Activated gamma-delta T cell (primary cell): ENCODE measurements around the gene GJB2.

Experiments
- DNase-seq: peaks from one replicate; lab custom pipeline; 2025; lab: John Stamatoyannopoulos, UW
- total RNA-seq, 2 donors: gene quantifications; one replicate each; lab custom pipeline; 2026; lab: John Stamatoyannopoulos, UW

The GJB2 gene
- 0.31 to 0.52 reads per million in 2 donors for total RNA-seq

GRCh38 chr13:20192836-20193161 is at the start of gene GJB2:
Gene GJB2, minus strand, starts transcription at chr13:20192938. Its CDS starts 3,357 bp downstream, at chr13:20189581.
- no peak for DNase-seq

- no peak for DNase-seq
These were observed 48.9 kb upstream of the GJB2 start for GRCh38 chr13:20241593-20241992.

- DNase-seq = no peak
These were observed 47.0 kb upstream of the GJB2 start for GRCh38 chr13:20239748-20240147.

DNA sequence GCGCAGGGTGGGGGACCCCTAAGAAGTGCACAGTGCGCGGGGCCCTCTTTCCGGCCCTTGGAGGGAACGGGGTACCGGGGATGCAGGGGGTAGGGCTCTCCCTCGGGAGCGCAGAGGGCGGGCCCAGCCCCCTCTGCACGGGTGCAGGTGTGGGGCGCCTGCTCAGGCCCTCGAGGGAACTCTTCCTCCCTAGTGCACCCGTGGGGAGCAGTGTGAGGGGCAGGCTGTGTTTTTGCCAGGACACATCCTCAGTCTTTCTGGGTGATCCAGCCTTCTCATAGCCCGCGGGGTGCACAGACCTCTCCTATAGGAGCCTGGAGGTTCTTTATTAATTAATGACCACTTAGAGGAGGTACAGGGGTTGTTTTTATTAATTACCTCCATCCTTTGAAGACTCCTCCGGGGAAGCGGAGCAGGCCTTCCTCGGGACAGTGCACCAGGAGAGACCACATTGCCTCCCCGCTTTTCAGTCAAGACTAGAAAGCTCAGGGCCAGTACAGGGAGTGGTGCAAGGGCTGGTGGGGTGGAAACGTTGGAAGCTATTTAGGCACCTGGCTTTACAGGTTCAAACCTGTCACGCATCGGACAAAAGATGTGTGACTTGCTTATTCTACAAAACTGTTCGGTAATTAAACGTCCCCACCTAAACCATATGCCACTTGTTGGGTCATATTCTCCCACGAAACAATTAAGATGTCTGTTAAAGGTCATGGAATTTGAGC is 40.0 kb upstream of the GJB2 start:
- no peak for DNase-seq

DNA sequence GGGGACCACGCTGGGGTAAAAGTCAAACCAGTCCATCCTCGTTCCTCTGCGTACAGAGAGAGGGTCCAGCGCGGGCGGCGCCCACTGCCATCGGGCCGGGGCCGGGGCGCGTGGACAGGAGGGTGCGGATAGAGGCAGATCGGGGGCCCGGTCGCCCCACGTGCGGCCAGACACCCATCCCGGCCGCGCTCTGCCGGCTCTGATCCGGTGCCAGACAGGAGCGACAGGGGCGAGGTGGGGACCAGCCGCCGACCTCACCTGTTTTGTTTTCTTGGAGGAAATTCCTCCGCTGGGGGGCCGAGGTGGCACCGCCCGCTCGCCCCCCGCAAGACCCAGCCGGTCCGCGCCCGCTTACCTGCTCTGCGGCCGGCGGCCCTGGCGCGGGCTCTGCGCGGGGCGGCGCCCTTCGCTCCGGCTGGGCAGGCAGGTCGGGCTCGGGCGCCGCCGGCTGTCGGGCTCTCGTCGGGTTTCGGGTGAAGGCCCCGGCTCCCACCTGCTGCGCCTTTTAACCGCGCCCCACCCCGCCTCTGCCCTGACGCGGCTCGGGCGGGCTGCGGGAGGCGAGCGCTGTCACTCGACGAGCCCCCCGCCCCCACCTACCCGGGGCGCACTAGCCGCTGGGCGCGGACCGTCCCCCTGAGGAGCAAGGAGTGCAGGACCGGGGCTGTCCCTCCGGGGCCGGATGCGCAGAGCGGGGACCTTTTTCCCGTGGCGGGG is 39.3 kb upstream of the GJB2 start, which contains the start of gene GJB6:
Gene GJB6, minus strand, starts transcription at position 481 of the 717 bp plus-strand sequence. CDS start 8,839 bp downstream, outside the sequence.
- DNase-seq = no peak

GRCh38 chr13:20230913-20231838 is 38.4 kb upstream of the GJB2 start:
- no peak for DNase-seq

- DNase-seq = no peak
These were observed 35.0 kb upstream of the GJB2 start for GRCh38 chr13:20227730-20228129.

DNA sequence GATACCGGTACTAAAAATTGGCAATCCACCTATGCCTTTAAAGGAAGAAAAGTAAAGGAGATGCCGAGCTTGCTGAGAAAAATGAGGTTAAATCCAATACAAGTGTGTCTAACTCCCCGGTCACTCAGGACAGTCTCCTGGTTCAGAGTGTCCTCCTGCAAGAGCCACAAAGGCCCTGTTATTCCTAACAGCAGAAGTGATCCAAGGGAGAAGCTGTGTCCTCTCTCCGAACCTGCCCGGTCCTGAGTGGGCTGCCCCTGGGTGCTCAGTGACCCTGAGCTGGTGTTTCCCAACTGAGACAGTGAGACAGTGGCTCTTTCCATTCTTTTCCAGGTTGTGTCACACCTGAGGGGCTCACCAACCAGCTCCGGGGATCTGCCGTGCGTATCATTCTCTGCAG is 34.5 kb upstream of the GJB2 start:
- DNase-seq = no peak

DNA sequence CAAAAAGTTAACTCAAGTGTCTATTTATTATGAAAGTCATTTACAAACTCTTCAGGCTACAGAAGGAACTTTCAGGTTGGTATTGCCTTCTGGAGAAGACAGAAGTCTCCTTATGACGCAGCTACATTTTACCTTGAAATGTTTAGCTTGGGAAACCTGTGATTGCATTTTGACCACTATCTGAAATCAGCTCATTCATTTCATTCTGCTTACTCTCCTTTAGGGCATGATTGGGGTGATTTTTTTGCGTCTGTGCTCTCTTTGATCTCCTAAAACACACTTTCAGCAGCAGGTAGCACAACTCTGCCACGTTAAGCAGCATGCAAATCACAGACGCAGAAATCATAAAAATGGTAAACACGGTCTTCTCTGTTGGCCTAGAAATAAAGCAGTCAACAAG is 29.8 kb upstream of the GJB2 start:
- DNase-seq = no peak

GRCh38 chr13:20221772-20222171 is 29.0 kb upstream of the GJB2 start:
- no peak for DNase-seq

- no peak for DNase-seq
These were observed 26.8 kb upstream of the GJB2 start for GRCh38 chr13:20219577-20219976.

DNA sequence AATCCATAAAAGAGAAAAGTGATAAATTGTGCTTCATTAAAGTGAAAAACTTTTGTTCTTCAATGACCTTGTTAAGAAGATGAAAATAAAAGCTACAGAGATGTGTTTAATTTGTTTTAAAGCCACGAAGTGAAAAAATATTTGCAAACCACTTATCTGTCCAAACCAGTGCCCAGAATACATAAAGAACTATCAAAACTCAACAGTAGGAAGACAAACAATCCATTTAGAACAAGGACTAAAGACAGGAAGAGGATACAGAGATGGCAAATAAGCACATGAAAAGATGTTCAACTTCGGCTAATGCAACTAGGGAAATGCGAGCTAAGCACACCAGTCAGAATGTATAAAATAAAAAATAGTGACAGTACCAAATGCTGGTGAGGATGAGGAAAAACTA is 24.4 kb upstream of the GJB2 start:
- DNase-seq = no peak

- no peak for DNase-seq
These were observed 17.2 kb upstream of the GJB2 start for GRCh38 chr13:20209948-20210347.

GRCh38 chr13:20206698-20207235 is 14.0 kb upstream of the GJB2 start:
- DNase-seq = no peak

DNA sequence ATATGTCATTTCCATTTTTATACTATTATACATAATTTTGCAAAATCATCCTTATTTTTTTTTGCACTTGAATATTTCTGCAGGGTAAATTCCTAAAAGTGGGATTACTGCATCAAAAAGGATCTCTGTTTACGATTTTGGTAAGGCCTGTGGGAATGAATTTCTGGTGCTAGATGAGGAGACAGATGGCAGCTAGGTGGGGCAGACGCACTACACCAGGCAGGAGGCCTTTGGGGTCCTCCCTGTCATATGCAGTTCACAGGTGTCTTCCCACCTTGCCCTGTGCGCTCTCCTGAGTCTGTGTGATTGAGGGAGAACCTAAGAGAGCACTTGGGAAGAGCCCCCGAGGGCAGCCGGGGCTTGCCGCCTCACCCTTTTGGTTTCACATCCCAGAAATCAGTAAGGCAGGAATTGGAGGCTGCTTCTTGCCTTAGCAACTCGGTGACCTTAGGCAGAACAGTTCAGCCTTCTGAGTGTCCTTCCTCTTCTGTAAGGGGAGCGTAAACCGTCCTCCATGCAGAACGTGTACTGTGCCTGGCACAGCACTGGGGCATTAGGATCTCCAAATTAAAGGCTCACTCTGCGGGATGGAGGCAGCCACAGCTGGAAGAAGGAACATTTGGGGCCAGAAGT is 13.4 kb upstream of the GJB2 start:
- DNase-seq = no peak

DNA sequence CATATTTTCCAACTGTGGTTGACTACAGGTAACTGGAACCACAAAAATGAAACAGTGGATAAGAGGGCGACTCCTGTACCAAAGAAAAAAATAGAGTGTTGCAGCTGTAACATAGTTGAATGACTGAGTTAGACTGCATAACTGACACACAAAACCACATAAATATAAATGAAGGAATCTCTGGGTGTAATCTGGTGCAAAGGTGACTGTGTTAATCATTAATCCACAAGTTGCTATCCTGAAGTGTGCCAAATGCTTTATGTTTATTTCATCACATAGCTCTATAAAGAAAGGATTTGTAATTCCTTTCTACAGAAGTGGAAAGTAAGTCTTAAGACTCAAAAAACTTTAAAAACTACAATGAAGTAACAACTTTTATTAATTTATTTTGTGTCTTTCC is 6.0 kb upstream of the GJB2 start:
- no peak for DNase-seq

GRCh38 chr13:20197361-20197834 is 4.7 kb upstream of the GJB2 start:
- DNase-seq = no peak

- DNase-seq = no peak
These were observed 3.1 kb upstream of the GJB2 start for GRCh38 chr13:20195801-20196200.

- DNase-seq = no peak
These were observed 1.3 kb upstream of the GJB2 start for GRCh38 chr13:20193907-20194631.

DNA sequence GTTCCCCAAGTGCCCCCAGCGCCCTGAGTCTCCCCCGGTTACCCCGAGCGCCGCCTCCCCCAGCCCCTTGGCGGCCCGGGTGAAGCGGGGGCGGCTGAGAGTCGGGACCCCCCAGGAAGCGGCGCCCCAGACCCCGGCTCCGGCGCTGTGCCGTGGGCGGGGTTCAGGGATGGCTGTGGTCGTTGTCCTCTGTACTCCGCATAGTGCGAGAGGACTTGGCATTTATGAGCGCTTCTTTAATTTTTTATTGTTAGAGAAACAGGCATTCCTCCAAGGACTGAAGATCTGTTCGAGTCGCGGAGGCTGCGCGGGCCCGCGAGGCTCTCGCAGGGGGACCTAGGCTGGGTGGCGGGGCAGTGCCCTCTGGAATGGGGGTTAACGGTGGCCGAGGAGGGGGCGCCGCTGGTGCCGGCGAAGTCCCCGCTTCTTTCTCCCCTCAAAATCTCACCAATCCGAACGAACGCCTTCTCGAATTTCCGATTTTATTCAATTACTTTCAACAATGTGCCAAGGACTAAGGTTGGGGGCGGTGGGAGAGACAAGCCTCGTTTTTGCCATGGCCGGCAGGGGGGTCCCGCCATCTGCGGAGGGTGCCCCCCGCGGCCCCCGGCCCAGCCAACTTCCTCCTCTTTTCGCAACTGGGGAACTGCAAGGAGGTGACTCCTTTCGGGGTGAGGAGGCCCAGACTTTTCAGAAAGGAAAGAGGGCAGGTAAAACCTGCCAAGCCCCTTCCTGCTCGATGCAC is 596 bp upstream of the GJB2 start:
- DNase-seq = no peak
